SK-N-SH (cell line): ENCODE results near the gene OR2AE1. TPM values are rescaled to one million over a fixed set of nuclear protein-coding genes. Genes with fewer than 3 reads are reported as not detected.

Experiments used
- CTCF ChIA-PET: fragments of 300-600, 350-600 bp; formaldehyde crosslinking; extraction: SDS; loops from one replicate; lab custom pipeline; 2021; lab: Yijun Ruan, JAX
- POLR2A ChIA-PET: fragments of 350-600 bp; sonication (Branson Sonifier 250); formaldehyde crosslinking; extraction: SDS; loops from one replicate; lab custom pipeline; 2020; ENCODE audit warnings: antibody characterized with exemption, inconsistent platforms; lab: Yijun Ruan, JAX
- DNase-seq: peaks from one replicate; pipeline ENCODE4 v3.0.0; 2012
- H2AFZ ChIP-seq: fragments of 200-600 bp; sonication (generic); 2 replicates; pipeline ENCODE4 v1.8.1; 2016; ENCODE audit warnings: antibody characterized with exemption, mild to moderate bottlenecking, low read depth
- H3F3A ChIP-seq: fragments of 200-600 bp; sonication (generic); replicated peaks from 2 replicates; pipeline ENCODE3; 2016; ENCODE audit warnings: antibody characterized with exemption, mild to moderate bottlenecking; ENCODE audit not compliant: insufficient read depth
- H3K27ac ChIP-seq, 2 experiments: fragments of 200-500 bp in 1 of 2; fragments of 200-600 bp in 1 of 2; sonication (Bioruptor generic) in 1 of 2; sonication (generic), shearing (Covaris generic) in 1 of 2; 2 replicates each; pipeline versions ENCODE4 v1.5.1 to v1.6.1; 2014 to 2016; ENCODE audit warnings: low read depth in 2 of 2, inconsistent platforms in 1 of 2, low read length in 1 of 2, mild to moderate bottlenecking in 1 of 2, mixed read lengths in 1 of 2
- H3K27me3 ChIP-seq: fragments of 200-600 bp; sonication (generic), shearing (Covaris generic); 2 replicates; pipeline ENCODE4 v1.6.1; 2016; ENCODE audit warnings: mixed run types; ENCODE audit not compliant: insufficient read depth
- H3K36me3 ChIP-seq, 2 experiments: fragments of 200-500 bp in 1 of 2; fragments of 200-600 bp in 1 of 2; sonication (Bioruptor generic) in 1 of 2; sonication (generic) in 1 of 2; replicated peaks in 1 of 2; 2 replicates each; pipeline versions ENCODE3 to v1.5.1; 2014 to 2016; ENCODE audit warnings: low read length in 1 of 2, mild to moderate bottlenecking in 1 of 2; ENCODE audit not compliant: insufficient read depth in 2 of 2, control insufficient read depth in 1 of 2
- H3K4me1 ChIP-seq, 2 experiments: fragments of 200-500 bp in 1 of 2; fragments of 200-600 bp in 1 of 2; sonication (Bioruptor generic) in 1 of 2; sonication (generic), shearing (Covaris generic) in 1 of 2; 2 replicates each; pipeline versions ENCODE4 v1.5.1 to v1.6.1; 2014 to 2016; ENCODE audit warnings: low read depth in 1 of 2, low read length in 1 of 2, mixed run types in 1 of 2; ENCODE audit not compliant: insufficient read depth in 2 of 2, control insufficient read depth in 1 of 2
- H3K4me2 ChIP-seq: fragments of 200-600 bp; sonication (generic), shearing (Covaris generic); 2 replicates; pipeline ENCODE4 v1.6.1; 2017; ENCODE audit warnings: mixed run types
- H3K4me3 ChIP-seq, 2 experiments: fragments of 200-500 bp in 1 of 2; fragments of 200-600 bp in 1 of 2; sonication (Bioruptor generic) in 1 of 2; sonication (generic), shearing (Covaris generic) in 1 of 2; 2 replicates each; pipeline versions ENCODE4 v1.5.1 to v1.8.1; 2014 to 2016; ENCODE audit warnings: low read depth in 2 of 2, inconsistent platforms in 1 of 2, low read length in 1 of 2, mild to moderate bottlenecking in 1 of 2, mixed read lengths in 1 of 2, moderate library complexity in 1 of 2
- H3K79me2 ChIP-seq: fragments of 200-600 bp; sonication (generic); 2 replicates; pipeline ENCODE4 v1.8.1; 2017; ENCODE audit warnings: mild to moderate bottlenecking; ENCODE audit not compliant: insufficient read depth
- H3K9ac ChIP-seq: fragments of 200-600 bp; sonication (generic); 2 replicates; pipeline ENCODE4 v1.6.1; 2017; ENCODE audit warnings: mixed run types
- H3K9me2 ChIP-seq: fragments of 200-600 bp; sonication (generic); 2 replicates; pipeline ENCODE4 v1.6.1; 2017; ENCODE audit warnings: mixed run types
- H3K9me3 ChIP-seq: fragments of 200-600 bp; sonication (generic); 2 replicates; pipeline ENCODE4 v1.6.1; 2017; ENCODE audit warnings: mixed run types, mild to moderate bottlenecking, moderate library complexity
- H4K20me1 ChIP-seq: fragments of 200-600 bp; sonication (generic); 2 replicates; pipeline ENCODE4 v1.6.1; 2017; ENCODE audit warnings: mild to moderate bottlenecking, mixed run types; ENCODE audit not compliant: insufficient read depth
- CHD2 ChIP-seq: fragments of 150-350 bp; IDR thresholded peaks from 2 replicates; pipeline ENCODE4 v1.6.1; 2018; ENCODE audit warnings: low read length; ENCODE audit not compliant: partially characterized antibody
- EP300 ChIP-seq, 2 experiments: IDR thresholded peaks; 2 replicates each; pipeline versions ENCODE4 v1.4.0 to v1.6.1; 2012; ENCODE audit warnings: borderline replicate concordance in 1 of 2, low read depth in 1 of 2, low read length in 1 of 2
- FOXJ3 ChIP-seq: sonication (generic); formaldehyde crosslinking; IDR thresholded peaks from 2 replicates; pipeline ENCODE4 v1.5.1; 2020; ENCODE audit warnings: mild to moderate bottlenecking, missing genetic modification reagents
- GATA2 ChIP-seq: sonication (generic); formaldehyde crosslinking; IDR thresholded peaks from 2 replicates; pipeline ENCODE4 v1.5.0; 2020; ENCODE audit warnings: mild to moderate bottlenecking, missing genetic modification reagents
- JUND ChIP-seq: IDR thresholded peaks from 2 replicates; pipeline ENCODE4 v1.4.0; 2012
- MEF2A ChIP-seq: IDR thresholded peaks from 2 replicates; pipeline ENCODE4 v1.4.0; 2012; ENCODE audit warnings: low read depth, borderline replicate concordance
- MXI1 ChIP-seq: IDR thresholded peaks from 2 replicates; pipeline ENCODE4 v1.6.1; 2012; ENCODE audit warnings: mild to moderate bottlenecking, low read depth, low read length, improper control_type of control experiment
- NFIC ChIP-seq: IDR thresholded peaks from 2 replicates; pipeline ENCODE4 v1.4.0; 2012; ENCODE audit warnings: borderline replicate concordance
- NRF1 ChIP-seq: IDR thresholded peaks from 2 replicates; pipeline ENCODE4 v1.6.1; 2012; ENCODE audit warnings: low read depth, mild to moderate bottlenecking, low read length
- POLR2AphosphoS5 ChIP-seq: IDR thresholded peaks from 2 replicates; pipeline ENCODE4 v1.6.1; 2012; ENCODE audit warnings: low read depth, low read length
- RAD21 ChIP-seq: IDR thresholded peaks from 2 replicates; pipeline ENCODE4 v1.6.1; 2012; ENCODE audit warnings: mild to moderate bottlenecking, low read length
- SIN3A ChIP-seq: IDR thresholded peaks from 2 replicates; pipeline ENCODE4 v1.6.1; 2012; ENCODE audit warnings: low read depth, mild to moderate bottlenecking, low read length, moderate library complexity, borderline replicate concordance
- TEAD4 ChIP-seq: IDR thresholded peaks from 2 replicates; pipeline ENCODE4 v1.4.0; 2012; ENCODE audit warnings: mild to moderate bottlenecking, borderline replicate concordance; ENCODE audit not compliant: insufficient read depth
- USF1 ChIP-seq: IDR thresholded peaks from 2 replicates; pipeline ENCODE4 v1.4.0; 2012; ENCODE audit warnings: low read depth, borderline replicate concordance
- ZBTB33 ChIP-seq: IDR thresholded peaks from 2 replicates; pipeline ENCODE4 v1.4.0; 2012; ENCODE audit warnings: low read depth, borderline replicate concordance
- WGBS: methylation state at CpG from one replicate; pipeline ENCODE4 v1.1.6; 2017; ENCODE audit warnings: low lambda C conversion rate; 5-methylcytosine and 5-hydroxymethylcytosine counted together
- polyA plus RNA-seq, 3 experiments: library from polyadenylated mRNA; depleted of rRNA; stranded (reverse); fragments of >200 nt; gene quantifications; 2 replicates each; pipeline ENCODE4 v1.2.3, GENCODE V29; 2012
- TF ChIP-seq, protein P1 (sequence below): IDR thresholded peaks from 2 replicates; pipeline ENCODE4 v1.6.1; 2012; ENCODE audit warnings: mild to moderate bottlenecking, low read depth, low read length, moderate library complexity

The OR2AE1 gene
- polyA plus RNA-seq, 1 of the 3 experiments (the other 2 are of a cell fraction) = not detected

DNA sequence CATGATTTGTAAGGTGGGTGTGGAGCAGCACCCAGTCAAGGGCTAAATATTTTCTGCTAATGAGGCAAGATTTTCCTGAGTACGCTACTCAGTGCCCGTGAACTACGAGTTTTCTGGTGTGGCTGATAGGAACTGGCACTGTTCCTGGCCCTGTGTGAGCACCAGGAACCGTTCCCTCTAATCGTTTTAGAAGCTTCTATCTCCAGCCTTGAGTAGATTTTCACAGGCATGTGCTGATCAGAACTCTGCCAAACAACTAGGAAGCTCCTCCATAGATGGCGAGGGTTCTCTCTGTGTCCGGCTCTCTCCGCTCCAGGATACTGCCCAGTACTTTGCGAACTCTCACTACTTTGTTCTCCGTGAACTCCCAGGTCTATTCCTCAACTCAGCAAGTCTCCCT is 24.7 kb upstream of the OR2AE1 start:
- H3F3A ChIP-seq = no peaks in the 10 kb centered on the region
- peaks cover 0 to 13% of the 10 kb centered on the region in 2 experiments; a peak in 2 of 4 replicates for H3K4me1 ChIP-seq
- TF ChIP-seq MXI1 (no peak), POLR2AphosphoS5 (no peak), EP300 (IDR thresholded peaks at IDR 0.05; ENCODE audit: borderline replicate concordance in 1 of 2, low read depth in 1 of 2, low read length in 1 of 2) (no peak), NFIC (no peak), NRF1 (no peak), MEF2A (no peak), TEAD4 (no peak), SIN3A (no peak), GATA2 (no peak), ZBTB33 (no peak), JUND (no peak), CHD2 (no peak), USF1 (no peak), RAD21 (no peak), FOXJ3 (no peak)
- TF ChIP-seq, protein P1, sequence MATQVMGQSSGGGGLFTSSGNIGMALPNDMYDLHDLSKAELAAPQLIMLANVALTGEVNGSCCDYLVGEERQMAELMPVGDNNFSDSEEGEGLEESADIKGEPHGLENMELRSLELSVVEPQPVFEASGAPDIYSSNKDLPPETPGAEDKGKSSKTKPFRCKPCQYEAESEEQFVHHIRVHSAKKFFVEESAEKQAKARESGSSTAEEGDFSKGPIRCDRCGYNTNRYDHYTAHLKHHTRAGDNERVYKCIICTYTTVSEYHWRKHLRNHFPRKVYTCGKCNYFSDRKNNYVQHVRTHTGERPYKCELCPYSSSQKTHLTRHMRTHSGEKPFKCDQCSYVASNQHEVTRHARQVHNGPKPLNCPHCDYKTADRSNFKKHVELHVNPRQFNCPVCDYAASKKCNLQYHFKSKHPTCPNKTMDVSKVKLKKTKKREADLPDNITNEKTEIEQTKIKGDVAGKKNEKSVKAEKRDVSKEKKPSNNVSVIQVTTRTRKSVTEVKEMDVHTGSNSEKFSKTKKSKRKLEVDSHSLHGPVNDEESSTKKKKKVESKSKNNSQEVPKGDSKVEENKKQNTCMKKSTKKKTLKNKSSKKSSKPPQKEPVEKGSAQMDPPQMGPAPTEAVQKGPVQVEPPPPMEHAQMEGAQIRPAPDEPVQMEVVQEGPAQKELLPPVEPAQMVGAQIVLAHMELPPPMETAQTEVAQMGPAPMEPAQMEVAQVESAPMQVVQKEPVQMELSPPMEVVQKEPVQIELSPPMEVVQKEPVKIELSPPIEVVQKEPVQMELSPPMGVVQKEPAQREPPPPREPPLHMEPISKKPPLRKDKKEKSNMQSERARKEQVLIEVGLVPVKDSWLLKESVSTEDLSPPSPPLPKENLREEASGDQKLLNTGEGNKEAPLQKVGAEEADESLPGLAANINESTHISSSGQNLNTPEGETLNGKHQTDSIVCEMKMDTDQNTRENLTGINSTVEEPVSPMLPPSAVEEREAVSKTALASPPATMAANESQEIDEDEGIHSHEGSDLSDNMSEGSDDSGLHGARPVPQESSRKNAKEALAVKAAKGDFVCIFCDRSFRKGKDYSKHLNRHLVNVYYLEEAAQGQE = no peak
- 51% methylated on average over 10 of the region's 10 CpGs for WGBS
- H3K4me2 ChIP-seq = no peak overlapping the region
- H3K27ac ChIP-seq = no peak overlapping the region
- no peak for DNase-seq
- no peaks in the 10 kb centered on the region for H4K20me1 ChIP-seq
- H3K27me3 ChIP-seq = peaks cover 5% of the 10 kb centered on the region; the same call in 1 of the 2 replicates
- no peak overlapping the region for H3K9ac ChIP-seq
- H3K36me3 ChIP-seq = peaks cover 15 to 28% of the 10 kb centered on the region in 2 experiments
- H3K79me2 ChIP-seq = no peaks in the 10 kb centered on the region; the same call in 1 of the 2 replicates
- no peaks in the 10 kb centered on the region for H3K9me3 ChIP-seq
- no peaks in the 10 kb centered on the region for H3K9me2 ChIP-seq
- H3K4me3 ChIP-seq = no peak overlapping the region
- ChIA-PET POLR2A (no interaction called here), CTCF (no interaction called here)
- no peak overlapping the region for H2AFZ ChIP-seq
